ENCODE results near the gene DPYD. TPM values are rescaled to one million over a fixed set of nuclear protein-coding genes. Genes with fewer than 3 reads are reported as not detected.

The DPYD gene
- total and polyA plus RNA-seq, 9 of the 15 experiments (the other 6 are each of a cell fraction or from before 2014, with no cell fraction given): 0.03 to 0.25 (median 0.08) TPM; not detected in 2

DNA sequence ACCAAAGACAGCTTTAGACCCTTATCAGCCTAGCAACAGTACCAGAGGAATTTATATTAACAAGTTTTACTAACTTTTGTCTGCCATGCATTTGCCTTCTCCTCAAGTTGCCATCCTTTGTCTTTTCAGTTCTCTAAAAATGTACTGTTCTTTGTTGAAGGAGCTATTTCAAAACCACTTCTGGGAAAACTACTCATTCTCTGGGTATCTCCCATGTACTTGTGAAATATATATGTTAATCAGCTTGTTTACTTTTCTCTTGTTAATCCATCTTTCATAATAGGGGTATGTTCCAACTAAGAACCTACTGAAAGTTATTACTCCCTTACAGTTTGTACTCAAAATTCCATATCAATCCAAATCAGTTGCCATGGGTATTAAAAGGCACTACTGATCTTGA lies 16.3 kb downstream of the DPYD start:
- H3K4me2 ChIP-seq (ENCODE audit: insufficient read depth, low read length): no peak overlapping the region
- H3K4me1 ChIP-seq (replicated peaks in 1 of 2; ENCODE audit: control insufficient read depth in 2 of 2, insufficient read depth in 2 of 2, low read length in 2 of 2): no peaks in the 10 kb centered on the region
- no peak overlapping the region for H3K27ac ChIP-seq (ENCODE audit: extremely low read depth, low read depth, low read length)
- no peak overlapping the region for H3K4me3 ChIP-seq
- H3K79me2 ChIP-seq (ENCODE audit: control insufficient read depth, insufficient read depth, low read length): no peaks in the 10 kb centered on the region
- BruUV-seq (replicated peaks): no TSS peak
- no peaks in the 10 kb centered on the region for H3K9me3 ChIP-seq (replicated peaks; ENCODE audit: control insufficient read depth, insufficient read depth, low read depth, low read length)
- CTCF ChIA-PET (ENCODE audit: low intra/inter-chr PET ratio): no interaction called here
- DNase-seq (ENCODE audit: extremely low read depth in 1 of 4, low spot score in 3 of 4) (no peak), ATAC-seq (no peak), FAIRE-seq (no peak)
- H3K27me3 ChIP-seq (ENCODE audit: control insufficient read depth in 2 of 2, insufficient read depth in 2 of 2, low read length in 2 of 2): no peaks in the 10 kb centered on the region
- in situ Hi-C loops (cut with MboI) (no loop called here), intact Hi-C loops (cut with micrococcal nuclease) (no loop called here)
- no peaks in the 10 kb centered on the region for H3K36me3 ChIP-seq (ENCODE audit: control insufficient read depth, insufficient read depth, low read length)
- POLR2A ChIA-PET: no interaction called here
- H3K9ac ChIP-seq (ENCODE audit: insufficient read depth in 1 of 2, low read depth in 2 of 2, low read length in 2 of 2): no peak overlapping the region
- no peaks in the 10 kb centered on the region for H3K9me1 ChIP-seq (ENCODE audit: control insufficient read depth, insufficient read depth, low read length)
- no peaks in the 10 kb centered on the region for H4K20me1 ChIP-seq (replicated peaks; ENCODE audit: control insufficient read depth, insufficient read depth, low read length)
- no peak overlapping the region for H2AFZ ChIP-seq (ENCODE audit: low read depth, low read length)
- TF ChIP-seq FOXJ2 (tag; IDR thresholded peaks at IDR 0.05): no peak
- no peak for TF ChIP-seq HSF4 (CRISPR knock-in tag; IDR thresholded peaks at IDR 0.05; ENCODE audit: borderline replicate concordance)
- TF ChIP-seq, protein P1, sequence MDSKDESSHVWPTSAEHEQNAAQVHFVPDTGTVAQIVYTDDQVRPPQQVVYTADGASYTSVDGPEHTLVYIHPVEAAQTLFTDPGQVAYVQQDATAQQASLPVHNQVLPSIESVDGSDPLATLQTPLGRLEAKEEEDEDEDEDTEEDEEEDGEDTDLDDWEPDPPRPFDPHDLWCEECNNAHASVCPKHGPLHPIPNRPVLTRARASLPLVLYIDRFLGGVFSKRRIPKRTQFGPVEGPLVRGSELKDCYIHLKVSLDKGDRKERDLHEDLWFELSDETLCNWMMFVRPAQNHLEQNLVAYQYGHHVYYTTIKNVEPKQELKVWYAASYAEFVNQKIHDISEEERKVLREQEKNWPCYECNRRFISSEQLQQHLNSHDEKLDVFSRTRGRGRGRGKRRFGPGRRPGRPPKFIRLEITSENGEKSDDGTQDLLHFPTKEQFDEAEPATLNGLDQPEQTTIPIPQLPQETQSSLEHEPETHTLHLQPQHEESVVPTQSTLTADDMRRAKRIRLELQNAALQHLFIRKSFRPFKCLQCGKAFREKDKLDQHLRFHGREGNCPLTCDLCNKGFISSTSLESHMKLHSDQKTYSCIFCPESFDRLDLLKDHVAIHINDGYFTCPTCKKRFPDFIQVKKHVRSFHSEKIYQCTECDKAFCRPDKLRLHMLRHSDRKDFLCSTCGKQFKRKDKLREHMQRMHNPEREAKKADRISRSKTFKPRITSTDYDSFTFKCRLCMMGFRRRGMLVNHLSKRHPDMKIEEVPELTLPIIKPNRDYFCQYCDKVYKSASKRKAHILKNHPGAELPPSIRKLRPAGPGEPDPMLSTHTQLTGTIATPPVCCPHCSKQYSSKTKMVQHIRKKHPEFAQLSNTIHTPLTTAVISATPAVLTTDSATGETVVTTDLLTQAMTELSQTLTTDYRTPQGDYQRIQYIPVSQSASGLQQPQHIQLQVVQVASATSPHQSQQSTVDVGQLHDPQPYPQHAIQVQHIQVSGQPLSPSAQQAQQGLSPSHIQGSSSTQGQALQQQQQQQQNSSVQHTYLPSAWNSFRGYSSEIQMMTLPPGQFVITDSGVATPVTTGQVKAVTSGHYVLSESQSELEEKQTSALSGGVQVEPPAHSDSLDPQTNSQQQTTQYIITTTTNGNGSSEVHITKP (IDR thresholded peaks at IDR 0.05; ENCODE audit: partially characterized antibody): no peak
- TF ChIP-seq HMGN3 (IDR thresholded peaks at IDR 0.05; ENCODE audit: borderline replicate concordance, extremely low read depth, insufficient read length, low read depth, low read length): no peak
- TF ChIP-seq ZC3H8 (IDR thresholded peaks at IDR 0.05): no peak
